Panc1 (cell line): Measurements from ENCODE around the gene GPS1. TPM values are rescaled to one million over a fixed set of nuclear protein-coding genes. Genes with fewer than 3 reads are reported as not detected.

Experiments used
- ATAC-seq: fragments of 200-7000 bp; cut with Tn5 transposase; 2 replicates; pipeline ENCODE4 v1.9.1; 2020; ENCODE audit warnings: mild to moderate bottlenecking, moderate library complexity
- Bru-seq: library from RNA; stranded (reverse); fragments of 400-500 nt; gene quantifications from one replicate; lab custom pipeline; 2021; lab: Mats Ljungman, UMichigan
- BruChase-seq, 2 experiments: library from RNA; stranded (reverse); fragments of 400-500 nt; gene quantifications; one replicate each; lab custom pipeline; 2021; lab: Mats Ljungman, UMichigan
- BruUV-seq: library from RNA; stranded (reverse); fragments of 400-500 nt; replicated peaks from 2 replicates; lab custom pipeline; 2021; lab: Mats Ljungman, UMichigan
- CTCF ChIA-PET: fragments of 300-600 bp; sonication (Branson Sonifier 250); formaldehyde crosslinking; loops from one replicate; lab custom pipeline; 2022; ENCODE audit warnings: antibody characterized with exemption; lab: Charles Lee
- POLR2A ChIA-PET: fragments of 300-600 bp; sonication (Branson Sonifier 250); formaldehyde crosslinking; loops from one replicate; lab custom pipeline; 2022; ENCODE audit warnings: antibody characterized with exemption; lab: Charles Lee
- DNase-seq: peaks from one replicate; pipeline ENCODE4 v3.0.0-alpha.2; 2010; ENCODE audit warnings: low read depth, low spot score
- H3K27ac ChIP-seq: 2 replicates; pipeline ENCODE4 v1.5.1; 2011; ENCODE audit warnings: mild to moderate bottlenecking, low read length, inconsistent platforms
- H3K27me3 ChIP-seq: fragments of 200-500 bp; sonication (Bioruptor generic); 2 replicates; pipeline ENCODE4 v1.6.0; 2014; ENCODE audit warnings: low read length, inconsistent platforms; ENCODE audit not compliant: control insufficient read depth, insufficient read depth
- H3K36me3 ChIP-seq: fragments of 200-500 bp; sonication (Bioruptor generic); 2 replicates; pipeline ENCODE4 v1.5.1; 2014; ENCODE audit warnings: inconsistent platforms, mild to moderate bottlenecking, low read length, moderate library complexity; ENCODE audit not compliant: control insufficient read depth, insufficient read depth
- H3K4me1 ChIP-seq: 2 replicates; pipeline ENCODE4 v1.5.1; 2011; ENCODE audit warnings: inconsistent platforms, mild to moderate bottlenecking, low read length, moderate library complexity; ENCODE audit not compliant: control insufficient read depth, insufficient read depth
- H3K4me3 ChIP-seq, 2 experiments: 2 replicates each; pipeline ENCODE4 v1.5.1; 2011 to 2012; ENCODE audit warnings: low read depth in 2 of 2, low read length in 2 of 2, mild to moderate bottlenecking in 2 of 2, inconsistent platforms in 1 of 2, moderate library complexity in 1 of 2
- H3K9me3 ChIP-seq: fragments of 200-500 bp; sonication (Bioruptor generic); 2 replicates; pipeline ENCODE4 v1.5.1; 2014; ENCODE audit warnings: low read depth, mild to moderate bottlenecking, inconsistent platforms, low read length, moderate library complexity; ENCODE audit not compliant: control insufficient read depth, insufficient read depth
- POLR2AphosphoS5 ChIP-seq: IDR thresholded peaks from 2 replicates; pipeline ENCODE4 v1.6.1; 2012; ENCODE audit warnings: mild to moderate bottlenecking, low read depth, low read length, moderate library complexity
- SIN3A ChIP-seq: IDR thresholded peaks from 2 replicates; pipeline ENCODE4 v1.6.1; 2012; ENCODE audit warnings: low read depth, mild to moderate bottlenecking, low read length, moderate library complexity, borderline replicate concordance; ENCODE audit not compliant: insufficient read depth
- TCF7L2 ChIP-seq: IDR thresholded peaks from 2 replicates; pipeline ENCODE4 v1.6.1; 2011; ENCODE audit warnings: mild to moderate bottlenecking, low read depth, low read length, inconsistent platforms
- in situ Hi-C: cut with HindIII; loops from 2 replicates; pipeline ENCODE4 v1.10.0; 2016; ENCODE audit warnings: low sequenced_read_pairs, low pct_unique_long_range_greater_than_20kb
- intact Hi-C: fragments of 100-400 bp; cut with micrococcal nuclease; formaldehyde crosslinking; loops from one replicate; pipeline ENCODE4 v1.10.0; 2022; ENCODE audit not compliant: unreplicated experiment
- long read RNA-seq: library from polyadenylated mRNA; unstranded; transcript quantifications from one replicate; pipeline ENCODE4 v2.0.0, GENCODE V29; 2021; ENCODE audit not compliant: unreplicated experiment
- polyA plus RNA-seq: library from polyadenylated mRNA; unstranded; fragments of >200 nt; gene quantifications from one replicate; pipeline ENCODE4 v1.2.1, GENCODE V29; 2012; ENCODE audit warnings: missing spikeins; ENCODE audit not compliant: insufficient read length
- total RNA-seq: library from RNA; stranded (reverse); gene quantifications from one replicate; pipeline ENCODE4 v1.2.1, GENCODE V29; 2021; ENCODE audit not compliant: unreplicated experiment
- TF ChIP-seq, protein P1 (sequence below), 2 experiments: IDR thresholded peaks; 2 replicates each; pipeline ENCODE4 v1.6.1; 2011 to 2012; ENCODE audit warnings: low read depth in 2 of 2, control low read depth in 1 of 2, low read length in 1 of 2, mild to moderate bottlenecking in 1 of 2, moderate library complexity in 1 of 2; ENCODE audit not compliant: insufficient read depth in 1 of 2
- TF ChIP-seq, protein P2 (sequence below): fragments of 450-650 bp; IDR thresholded peaks from 2 replicates; pipeline ENCODE4 v1.5.1; 2017; ENCODE audit warnings: mild to moderate bottlenecking

GPS1 gene
- total RNA-seq (175 TPM), Bru-seq, nascent RNA (percentile 60 among the genes with signal in this experiment), BruChase-seq, experiment 1, labeled RNA remaining after a 2-hour chase (percentile 73 among the genes with signal in this experiment), BruChase-seq, experiment 2, labeled RNA remaining after a 6-hour chase (percentile 87 among the genes with signal in this experiment)
- 263 TPM for polyA plus RNA-seq
- long read RNA-seq, transcript GPS1-201 (13 exons, 1,842 nt): minor isoform, 42 of 446 reads
- long read RNA-seq, transcript GPS1-208 (13 exons, 1,874 nt): major isoform, 203 of 446 reads
- long read RNA-seq, transcript GPS1-204 (13 exons, 2,276 nt): minor isoform, 21 of 446 reads
- long read RNA-seq, transcript GPS1-226 (13 exons, 1,839 nt): minor isoform, 30 of 446 reads
- long read RNA-seq, partial matches to known transcripts: 65 of 446 reads
- long read RNA-seq, other reads (novel, unspliced or antisense): 63 of 446 reads

DNA sequence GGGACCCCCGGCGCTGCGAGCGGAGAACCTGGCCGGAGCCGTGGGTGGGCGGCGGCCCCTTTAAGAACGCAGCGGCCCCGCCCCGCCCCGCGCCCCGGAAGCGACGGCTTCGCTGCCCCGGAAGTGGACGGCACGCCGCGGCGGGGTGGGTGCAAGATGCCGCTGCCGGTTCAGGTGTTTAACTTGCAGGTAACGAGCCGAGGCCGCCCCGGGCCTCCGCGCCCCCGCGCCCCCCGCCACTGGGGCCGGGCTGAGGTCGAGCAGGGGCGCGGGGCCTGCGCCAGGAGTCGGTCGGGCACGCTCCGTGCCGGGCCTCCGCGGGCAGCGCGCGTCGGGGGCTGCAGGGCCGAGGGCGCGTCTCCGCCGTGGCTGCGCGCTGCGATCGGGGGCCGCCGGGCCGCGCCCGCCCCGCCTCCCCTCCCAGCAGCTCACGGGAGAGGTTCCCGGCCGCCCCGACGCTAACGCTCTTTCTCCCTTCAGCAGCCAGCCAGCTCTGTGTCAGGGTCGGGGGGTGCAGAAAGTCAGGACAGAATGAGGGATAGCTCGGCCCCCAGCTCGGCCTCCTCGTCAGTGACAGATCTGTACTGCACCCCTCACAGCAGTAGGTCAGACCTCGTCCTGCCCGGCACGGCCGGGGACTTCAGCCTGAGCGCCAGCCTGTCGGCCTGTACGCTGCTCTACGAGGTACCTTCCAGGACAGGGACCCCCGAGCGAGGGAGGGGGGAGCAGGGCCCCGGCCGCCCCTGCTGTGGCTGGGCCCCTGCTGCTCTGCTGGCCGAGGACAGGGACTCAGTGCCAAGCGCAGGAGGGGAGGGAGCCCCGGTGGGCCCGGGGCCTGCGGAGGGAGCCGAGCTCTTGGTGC is at the start of gene GPS1, which contains the start of gene RFNG:
TSS of gene GPS1 (plus strand) at position 123 of the 862 bp plus-strand sequence. CDS start at position 157, 34 bp downstream.
TSS of gene RFNG (minus strand) at position 36 of the 862 bp plus-strand sequence. CDS start 45 bp downstream, outside the sequence.
- TSS peak; percentile 67 for BruUV-seq
- Histone ChIP-seq H3K27ac (peak within 1 kb of the TSS; percentile 82), H3K27me3 (no peaks in the 10 kb centered on the region), H3K4me1 (peaks cover 21% of the 10 kb centered on the region), H3K4me3 (peak within 1 kb of the TSS; percentile 85 to 99), H3K9me3 (no peaks in the 10 kb centered on the region), H3K36me3 (peaks cover 9% of the 10 kb centered on the region)
- intact Hi-C loops: no loop called here
- CTCF ChIA-PET: interaction anchor here (0.5 kb wide), 1 partner anchor 99 kb away, joined by 3 read pairs; no protein-coding TSS in a partner anchor
- ATAC-seq: peak; percentile 86
- TF ChIP-seq POLR2AphosphoS5: peak; percentile 48; the same call in 1 of the 2 replicates
- peak; percentile 95; the same call in 1 of the 2 replicates for TF ChIP-seq SIN3A
- TF ChIP-seq TCF7L2: no peak
- in situ Hi-C loops: loop anchor here (10.0 kb wide), 1 partner anchor 83 kb away; no protein-coding TSS in a partner anchor
- DNase-seq: no peak
- POLR2A ChIA-PET: interaction anchor here (0.6 kb wide), 1 partner anchor 21 kb away, joined by 4 read pairs; no protein-coding TSS in a partner anchor

- peaks cover 48% of the 10 kb centered on the region for H3K4me1 ChIP-seq
Observed at GRCh38 chr17:82003411-82004381, 48.0 kb upstream of the GPS1 start.

More at GRCh38 chr17:82003411-82004381, 48.0 kb upstream of the GPS1 start:
- in situ Hi-C loops (no loop called here), intact Hi-C loops (no loop called here)
- H3K27ac ChIP-seq: peak overlapping the region; percentile 82
- no peaks in the 10 kb centered on the region for H3K36me3 ChIP-seq
- no peak for TF ChIP-seq POLR2AphosphoS5
- peak; percentile 94 for TF ChIP-seq TCF7L2
- TF ChIP-seq SIN3A: peak; percentile 54; the same call in 1 of the 2 replicates
- TF ChIP-seq, protein P1, sequence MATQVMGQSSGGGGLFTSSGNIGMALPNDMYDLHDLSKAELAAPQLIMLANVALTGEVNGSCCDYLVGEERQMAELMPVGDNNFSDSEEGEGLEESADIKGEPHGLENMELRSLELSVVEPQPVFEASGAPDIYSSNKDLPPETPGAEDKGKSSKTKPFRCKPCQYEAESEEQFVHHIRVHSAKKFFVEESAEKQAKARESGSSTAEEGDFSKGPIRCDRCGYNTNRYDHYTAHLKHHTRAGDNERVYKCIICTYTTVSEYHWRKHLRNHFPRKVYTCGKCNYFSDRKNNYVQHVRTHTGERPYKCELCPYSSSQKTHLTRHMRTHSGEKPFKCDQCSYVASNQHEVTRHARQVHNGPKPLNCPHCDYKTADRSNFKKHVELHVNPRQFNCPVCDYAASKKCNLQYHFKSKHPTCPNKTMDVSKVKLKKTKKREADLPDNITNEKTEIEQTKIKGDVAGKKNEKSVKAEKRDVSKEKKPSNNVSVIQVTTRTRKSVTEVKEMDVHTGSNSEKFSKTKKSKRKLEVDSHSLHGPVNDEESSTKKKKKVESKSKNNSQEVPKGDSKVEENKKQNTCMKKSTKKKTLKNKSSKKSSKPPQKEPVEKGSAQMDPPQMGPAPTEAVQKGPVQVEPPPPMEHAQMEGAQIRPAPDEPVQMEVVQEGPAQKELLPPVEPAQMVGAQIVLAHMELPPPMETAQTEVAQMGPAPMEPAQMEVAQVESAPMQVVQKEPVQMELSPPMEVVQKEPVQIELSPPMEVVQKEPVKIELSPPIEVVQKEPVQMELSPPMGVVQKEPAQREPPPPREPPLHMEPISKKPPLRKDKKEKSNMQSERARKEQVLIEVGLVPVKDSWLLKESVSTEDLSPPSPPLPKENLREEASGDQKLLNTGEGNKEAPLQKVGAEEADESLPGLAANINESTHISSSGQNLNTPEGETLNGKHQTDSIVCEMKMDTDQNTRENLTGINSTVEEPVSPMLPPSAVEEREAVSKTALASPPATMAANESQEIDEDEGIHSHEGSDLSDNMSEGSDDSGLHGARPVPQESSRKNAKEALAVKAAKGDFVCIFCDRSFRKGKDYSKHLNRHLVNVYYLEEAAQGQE (IDR thresholded peaks at IDR 0.05; ENCODE audit: insufficient read depth in 1 of 2, low read depth in 2 of 2, low read length in 1 of 2): 0 out of 4 replicates have a peak, but pooled peaks of 1 of the 2 experiments have one; percentile 17
- TF ChIP-seq, protein P2, sequence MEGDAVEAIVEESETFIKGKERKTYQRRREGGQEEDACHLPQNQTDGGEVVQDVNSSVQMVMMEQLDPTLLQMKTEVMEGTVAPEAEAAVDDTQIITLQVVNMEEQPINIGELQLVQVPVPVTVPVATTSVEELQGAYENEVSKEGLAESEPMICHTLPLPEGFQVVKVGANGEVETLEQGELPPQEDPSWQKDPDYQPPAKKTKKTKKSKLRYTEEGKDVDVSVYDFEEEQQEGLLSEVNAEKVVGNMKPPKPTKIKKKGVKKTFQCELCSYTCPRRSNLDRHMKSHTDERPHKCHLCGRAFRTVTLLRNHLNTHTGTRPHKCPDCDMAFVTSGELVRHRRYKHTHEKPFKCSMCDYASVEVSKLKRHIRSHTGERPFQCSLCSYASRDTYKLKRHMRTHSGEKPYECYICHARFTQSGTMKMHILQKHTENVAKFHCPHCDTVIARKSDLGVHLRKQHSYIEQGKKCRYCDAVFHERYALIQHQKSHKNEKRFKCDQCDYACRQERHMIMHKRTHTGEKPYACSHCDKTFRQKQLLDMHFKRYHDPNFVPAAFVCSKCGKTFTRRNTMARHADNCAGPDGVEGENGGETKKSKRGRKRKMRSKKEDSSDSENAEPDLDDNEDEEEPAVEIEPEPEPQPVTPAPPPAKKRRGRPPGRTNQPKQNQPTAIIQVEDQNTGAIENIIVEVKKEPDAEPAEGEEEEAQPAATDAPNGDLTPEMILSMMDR: no peak
- DNase-seq (peak; percentile 41), ATAC-seq (peak; percentile 88)
- ChIA-PET POLR2A (no interaction called here), CTCF (interaction anchor here (0.6 to 0.7 kb wide), 2 partner anchors 22 to 44 kb away, joined by 4 read pairs; no protein-coding TSS in a partner anchor)
- H3K9me3 ChIP-seq: no peaks in the 10 kb centered on the region
- BruUV-seq: no TSS peak
- H3K27me3 ChIP-seq: no peaks in the 10 kb centered on the region
- no peak overlapping the region for H3K4me3 ChIP-seq
